Activated CD4-positive, alpha-beta T cell treated with anti-CD3 and anti-CD28 coated beads for 36 hours (primary cell): ENCODE measurements around the gene GLTP. TPM values are rescaled to one million over a fixed set of nuclear protein-coding genes. Genes with fewer than 3 reads are reported as not detected.

ENCODE experiments used
- ATAC-seq: fragments of 200-7000 bp; cut with Tn5 transposase; one replicate; pipeline ENCODE4 v1.10.0; 2021; ENCODE audit warnings: mild to moderate bottlenecking, moderate library complexity
- CTCF ChIA-PET: fragments of 350-600 bp; sonication (Branson Sonifier 250); formaldehyde crosslinking; loops from one replicate; lab custom pipeline; 2021; ENCODE audit warnings: antibody characterized with exemption; lab: Charles Lee
- POLR2A ChIA-PET: fragments of 350-600 bp; sonication (Branson Sonifier 250); formaldehyde crosslinking; loops from one replicate; lab custom pipeline; 2021; ENCODE audit warnings: antibody characterized with exemption, inconsistent platforms; lab: Charles Lee
- DNase-seq: peaks from one replicate; pipeline ENCODE4 v3.0.0-alpha.2; 2020
- H3K27ac Mint-ChIP-seq: one replicate; pipeline ENCODE4 v1.8.0; 2021; ENCODE audit warnings: mixed read lengths
- H3K27me3 Mint-ChIP-seq: one replicate; pipeline ENCODE4 v1.8.0; 2021; ENCODE audit warnings: mixed read lengths
- H3K36me3 Mint-ChIP-seq: one replicate; pipeline ENCODE4 v1.8.0; 2021; ENCODE audit warnings: low read depth, mixed read lengths
- H3K4me1 Mint-ChIP-seq: one replicate; pipeline ENCODE4 v1.8.0; 2021; ENCODE audit warnings: mixed read lengths
- H3K4me3 Mint-ChIP-seq: one replicate; pipeline ENCODE4 v1.8.0; 2021; ENCODE audit warnings: mild to moderate bottlenecking, moderate library complexity, mixed read lengths
- H3K9me3 Mint-ChIP-seq: one replicate; pipeline ENCODE4 v1.8.0; 2021; ENCODE audit warnings: low read depth, mixed read lengths
- intact Hi-C, 2 experiments: fragments of 100-400 bp; cut with DNase I in 1 of 2; cut with micrococcal nuclease in 1 of 2; formaldehyde crosslinking; loops; one replicate each; pipeline versions ENCODE4 v1.14.2 to v1.15.1; 2022 to 2024; cut with DNase I, micrococcal nuclease
- total RNA-seq, 2 experiments: library from RNA; stranded (reverse); gene quantifications; one replicate each; pipeline ENCODE4 v1.2.3, GENCODE V29; 2021

GLTP gene
- total RNA-seq, 2 experiments from 2014 or later = 24.2 to 26.9 TPM

GRCh38 chr12:109921982-109922381 lies 41.6 kb upstream of the GLTP start:
- DNase-seq (no peak), ATAC-seq (no peak)
- Mint-ChIP-seq H3K27me3 (no peaks in the 10 kb centered on the region), H3K27ac (no peak overlapping the region), H3K4me1 (no peaks in the 10 kb centered on the region), H3K36me3 (peaks cover 24% of the 10 kb centered on the region), H3K9me3 (no peaks in the 10 kb centered on the region), H3K4me3 (no peak overlapping the region)
- intact Hi-C loops = no loop called here
- CTCF ChIA-PET = interaction anchor here (1.0 to 1.7 kb wide), 3 partner anchors 19 to 118 kb away, joined by 3 to 6 read pairs (median 3); no protein-coding TSS in a partner anchor
- POLR2A ChIA-PET = interaction anchor here (0.6 kb wide), 2 partner anchors 10 to 376 kb away, joined by 6 to 9 read pairs; no protein-coding TSS in a partner anchor

- CTCF ChIA-PET = interaction anchor here (0.5 to 1.7 kb wide), 3 partner anchors 10 to 75 kb away, joined by 4 to 6 read pairs (median 4); no protein-coding TSS in a partner anchor
- no peak overlapping the region for H3K4me3 Mint-ChIP-seq
- H3K9me3 Mint-ChIP-seq = no peaks in the 10 kb centered on the region
- ATAC-seq (no peak), DNase-seq (no peak)
- POLR2A ChIA-PET = no interaction called here
- H3K36me3 Mint-ChIP-seq = peaks cover 38% of the 10 kb centered on the region
- intact Hi-C loops = no loop called here
- no peaks in the 10 kb centered on the region for H3K27me3 Mint-ChIP-seq
- no peak overlapping the region for H3K27ac Mint-ChIP-seq
- no peaks in the 10 kb centered on the region for H3K4me1 Mint-ChIP-seq
Measured at GRCh38 chr12:109920261-109920780, 40.0 kb upstream of the GLTP start.

- POLR2A ChIA-PET = no interaction called here
Measured at GRCh38 chr12:109919456-109919855, 39.1 kb upstream of the GLTP start.

GRCh38 chr12:109916045-109916444 lies 35.7 kb upstream of the GLTP start:
- ATAC-seq (no peak), DNase-seq (no peak)
- Mint-ChIP-seq H3K4me1 (no peaks in the 10 kb centered on the region), H3K36me3 (peaks cover 56% of the 10 kb centered on the region), H3K4me3 (no peak overlapping the region), H3K9me3 (no peaks in the 10 kb centered on the region), H3K27me3 (no peaks in the 10 kb centered on the region), H3K27ac (no peak overlapping the region)
- ChIA-PET POLR2A (no interaction called here), CTCF (interaction anchor here (0.8 kb wide), 1 partner anchor 11 kb away, joined by 7 read pairs; no protein-coding TSS in a partner anchor)
- intact Hi-C loops = no loop called here

More at GRCh38 chr12:109919456-109919855, 39.1 kb upstream of the GLTP start:
- CTCF ChIA-PET = interaction anchor here (1.6 kb wide), 1 partner anchor 11 kb away, joined by 4 read pairs; no protein-coding TSS in a partner anchor
- Mint-ChIP-seq H3K27ac (no peak overlapping the region), H3K4me1 (no peaks in the 10 kb centered on the region), H3K27me3 (no peaks in the 10 kb centered on the region), H3K4me3 (no peak overlapping the region), H3K9me3 (no peaks in the 10 kb centered on the region), H3K36me3 (peaks cover 46% of the 10 kb centered on the region)
- intact Hi-C loops = no loop called here
- ATAC-seq (no peak), DNase-seq (no peak)

GRCh38 chr12:109915171-109916040 lies 35.1 kb upstream of the GLTP start:
- H3K27me3 Mint-ChIP-seq = no peaks in the 10 kb centered on the region
- intact Hi-C loops = no loop called here
- no peak for ATAC-seq
- no peak for DNase-seq
- no peak overlapping the region for H3K4me3 Mint-ChIP-seq
- no peaks in the 10 kb centered on the region for H3K4me1 Mint-ChIP-seq
- peaks cover 56% of the 10 kb centered on the region for H3K36me3 Mint-ChIP-seq
- POLR2A ChIA-PET = no interaction called here
- CTCF ChIA-PET = interaction anchor here (0.6 to 0.8 kb wide), 2 partner anchors 12 to 66 kb away, joined by 3 to 7 read pairs; no protein-coding TSS in a partner anchor
- no peaks in the 10 kb centered on the region for H3K9me3 Mint-ChIP-seq
- no peak overlapping the region for H3K27ac Mint-ChIP-seq

- Mint-ChIP-seq H3K9me3 (no peaks in the 10 kb centered on the region), H3K4me3 (no peak overlapping the region), H3K27ac (peak overlapping the region; percentile 41), H3K27me3 (no peaks in the 10 kb centered on the region), H3K36me3 (peaks cover 55% of the 10 kb centered on the region), H3K4me1 (no peaks in the 10 kb centered on the region)
- DNase-seq (no peak), ATAC-seq (no peak)
- intact Hi-C loops = no loop called here
- ChIA-PET CTCF (interaction anchor here (0.6 to 1.6 kb wide), 2 partner anchors 19 to 65 kb away, joined by 3 to 5 read pairs; no protein-coding TSS in a partner anchor), POLR2A (no interaction called here)
Measured at GRCh38 chr12:109914461-109914860, 34.1 kb upstream of the GLTP start.

- POLR2A ChIA-PET = no interaction called here
- Mint-ChIP-seq H3K36me3 (peaks cover 56% of the 10 kb centered on the region), H3K4me1 (no peaks in the 10 kb centered on the region), H3K9me3 (no peaks in the 10 kb centered on the region), H3K27ac (no peak overlapping the region), H3K27me3 (no peaks in the 10 kb centered on the region), H3K4me3 (no peak overlapping the region)
- CTCF ChIA-PET = no interaction called here
- ATAC-seq (no peak), DNase-seq (no peak)
- intact Hi-C loops = no loop called here
Measured at GRCh38 chr12:109912855-109913321, 32.5 kb upstream of the GLTP start.

GRCh38 chr12:109910969-109911348 lies 30.6 kb upstream of the GLTP start:
- H3K27me3 Mint-ChIP-seq = no peaks in the 10 kb centered on the region
- ChIA-PET POLR2A (no interaction called here), CTCF (interaction anchor here (0.7 to 1.9 kb wide), 3 partner anchors 10 to 395 kb away, joined by 4 to 7 read pairs (median 4); partner anchors contain the start of gene TCHP)
- no peaks in the 10 kb centered on the region for H3K9me3 Mint-ChIP-seq
- H3K4me3 Mint-ChIP-seq = no peak overlapping the region
- peaks cover 55% of the 10 kb centered on the region for H3K36me3 Mint-ChIP-seq
- no peaks in the 10 kb centered on the region for H3K4me1 Mint-ChIP-seq
- no peak overlapping the region for H3K27ac Mint-ChIP-seq
- DNase-seq (peak; percentile 58), ATAC-seq (peak; percentile 78)
- intact Hi-C loops = no loop called here

- no peak overlapping the region for H3K27ac Mint-ChIP-seq
- DNase-seq = no peak
- H3K4me3 Mint-ChIP-seq = no peak overlapping the region
- ChIA-PET CTCF (interaction anchor here (0.6 to 1.9 kb wide), 4 partner anchors 10 to 1878 kb away, joined by 3 to 7 read pairs (median 4); partner anchors contain the start of gene TCHP), POLR2A (interaction anchor here (0.5 kb wide), 1 partner anchor 17 kb away, joined by 4 read pairs; no protein-coding TSS in a partner anchor)
- H3K4me1 Mint-ChIP-seq = no peaks in the 10 kb centered on the region
- no peaks in the 10 kb centered on the region for H3K9me3 Mint-ChIP-seq
- H3K27me3 Mint-ChIP-seq = no peaks in the 10 kb centered on the region
- intact Hi-C loops = no loop called here
- H3K36me3 Mint-ChIP-seq = peaks cover 54% of the 10 kb centered on the region
- no peak for ATAC-seq
Measured at GRCh38 chr12:109910254-109910968, 30.1 kb upstream of the GLTP start.

GRCh38 chr12:109905301-109905700 lies 25.0 kb upstream of the GLTP start:
- Mint-ChIP-seq H3K9me3 (no peaks in the 10 kb centered on the region), H3K4me1 (peaks cover 17% of the 10 kb centered on the region), H3K27ac (no peak overlapping the region), H3K4me3 (no peak overlapping the region), H3K36me3 (peaks cover 48% of the 10 kb centered on the region), H3K27me3 (no peaks in the 10 kb centered on the region)
- CTCF ChIA-PET = no interaction called here
- ATAC-seq (no peak), DNase-seq (no peak)
- intact Hi-C loops = no loop called here
- POLR2A ChIA-PET = no interaction called here
